ENCODE measurements around the gene LEPROT.

Gene LEPROT

DNA sequence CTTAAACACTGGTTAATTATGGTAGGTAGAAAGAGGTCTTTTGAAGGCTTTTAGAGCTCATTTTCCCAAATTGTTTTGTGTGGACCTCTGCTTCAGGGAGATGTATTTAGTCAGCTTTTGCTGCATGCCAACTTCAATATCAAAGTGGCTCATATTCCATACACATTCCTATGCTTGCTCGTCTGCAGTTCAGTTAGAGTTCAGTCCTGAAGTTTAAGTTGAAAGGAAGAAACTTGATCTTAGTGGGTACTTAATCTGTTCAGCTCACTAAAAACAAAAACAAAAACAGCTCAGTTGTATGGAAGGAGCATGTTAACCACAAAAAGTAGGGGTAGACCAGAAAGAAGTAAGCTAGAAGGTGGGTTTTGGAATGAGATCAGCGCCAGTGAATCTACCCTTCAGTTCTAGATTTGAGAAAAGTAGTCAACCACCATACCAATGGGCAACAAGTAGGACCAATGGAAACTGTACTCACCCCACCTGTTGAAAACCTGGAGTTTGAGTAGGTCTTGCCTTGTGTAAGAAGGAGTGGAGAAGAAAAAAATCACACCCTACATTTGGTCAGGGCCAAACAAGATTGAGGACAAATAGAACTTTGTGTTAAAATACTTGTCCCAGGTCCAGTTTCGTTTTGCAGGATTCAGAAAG lies 58.0 kb downstream of the LEPROT start:
- no peak for DNase-seq

- DNase-seq: no peak
These were observed 59.2 kb downstream of the LEPROT start for GRCh38 chr1:65479554-65480204.

DNA sequence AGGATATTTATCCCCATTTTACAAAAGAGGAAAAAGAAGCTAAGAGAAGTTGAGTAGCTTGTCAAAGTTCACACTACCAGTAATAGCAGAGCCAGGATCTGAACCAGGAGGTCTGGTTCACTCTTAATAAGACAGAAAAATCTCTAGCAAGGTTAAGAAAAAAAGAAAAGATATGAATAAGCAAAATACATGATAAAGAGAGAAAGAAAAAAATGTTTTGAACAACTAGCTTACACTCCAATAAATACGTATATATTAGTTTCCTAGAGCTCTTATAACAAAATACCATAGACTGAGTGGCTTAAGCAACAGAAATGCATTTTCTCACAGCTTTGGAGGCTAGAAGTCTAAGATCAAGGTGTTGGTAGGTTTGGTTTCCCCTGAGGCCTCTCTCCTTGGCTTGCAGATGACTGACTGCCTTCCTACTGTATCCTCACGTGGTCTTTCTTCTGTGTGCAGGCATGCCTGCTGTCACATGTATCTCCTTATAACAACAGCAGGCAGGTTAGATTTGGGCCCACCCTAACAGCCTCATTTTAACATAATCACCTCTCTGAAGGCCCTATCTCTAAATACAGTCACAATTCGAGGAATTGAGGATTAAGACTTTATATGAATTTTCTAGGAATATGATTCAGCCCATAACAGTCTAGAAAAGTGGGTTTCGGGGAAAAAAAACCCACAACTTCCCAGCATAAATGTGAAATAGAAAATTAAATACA lies 60.4 kb downstream of the LEPROT start:
- DNase-seq: no peak

DNA sequence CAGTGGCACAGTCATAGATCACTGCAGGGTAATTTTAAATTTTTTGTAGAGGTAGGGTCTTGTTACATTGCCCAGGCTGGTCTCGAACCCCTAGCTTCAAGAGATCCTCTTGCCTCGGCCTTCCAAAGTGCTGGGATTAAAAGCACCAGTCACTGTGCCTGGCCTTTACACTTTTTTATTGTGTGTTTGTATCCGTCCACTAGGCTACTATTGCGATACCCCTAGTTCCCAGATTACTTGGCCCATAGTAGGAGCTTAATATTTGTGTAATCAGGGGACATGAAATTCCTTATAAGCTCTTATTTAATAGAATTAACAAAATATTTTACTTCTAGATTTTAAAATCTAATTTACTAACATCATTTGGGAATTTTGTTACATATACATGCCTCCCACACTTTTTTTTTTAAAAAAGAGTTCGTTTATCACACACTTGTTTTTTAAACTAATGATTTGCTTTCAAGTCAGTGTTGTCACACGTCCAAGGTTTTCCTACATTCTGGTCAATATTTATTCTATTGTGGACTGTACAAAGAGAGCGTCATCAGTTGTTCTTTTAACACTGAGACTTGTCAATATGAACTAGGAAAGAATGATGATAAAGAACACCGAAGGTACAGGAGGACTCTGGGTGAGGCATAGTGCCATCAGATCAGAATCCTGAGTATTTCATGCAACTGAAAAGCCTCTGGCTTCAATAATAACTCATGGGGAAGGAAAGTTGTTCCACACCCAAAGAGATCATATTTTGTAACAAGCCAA lies 63.7 kb downstream of the LEPROT start:
- DNase-seq: no peak

All from NCI-H446 treated with DMSO at 0.1 percent for 48 hours (cell line).